GM20000 (cell line): Measurements from ENCODE around the gene CXCR6.

Experiments used
- DNase-seq: peaks from one replicate; pipeline ENCODE4 v3.0.0; 2012; ENCODE audit warnings: low spot score
- TF ChIP-seq, protein P1 (sequence below): IDR thresholded peaks from 2 replicates; pipeline ENCODE4 v1.5.1; 2012; ENCODE audit warnings: mild to moderate bottlenecking, control low read depth; ENCODE audit errors: extremely low read depth, missing control alignments

Gene CXCR6

DNA sequence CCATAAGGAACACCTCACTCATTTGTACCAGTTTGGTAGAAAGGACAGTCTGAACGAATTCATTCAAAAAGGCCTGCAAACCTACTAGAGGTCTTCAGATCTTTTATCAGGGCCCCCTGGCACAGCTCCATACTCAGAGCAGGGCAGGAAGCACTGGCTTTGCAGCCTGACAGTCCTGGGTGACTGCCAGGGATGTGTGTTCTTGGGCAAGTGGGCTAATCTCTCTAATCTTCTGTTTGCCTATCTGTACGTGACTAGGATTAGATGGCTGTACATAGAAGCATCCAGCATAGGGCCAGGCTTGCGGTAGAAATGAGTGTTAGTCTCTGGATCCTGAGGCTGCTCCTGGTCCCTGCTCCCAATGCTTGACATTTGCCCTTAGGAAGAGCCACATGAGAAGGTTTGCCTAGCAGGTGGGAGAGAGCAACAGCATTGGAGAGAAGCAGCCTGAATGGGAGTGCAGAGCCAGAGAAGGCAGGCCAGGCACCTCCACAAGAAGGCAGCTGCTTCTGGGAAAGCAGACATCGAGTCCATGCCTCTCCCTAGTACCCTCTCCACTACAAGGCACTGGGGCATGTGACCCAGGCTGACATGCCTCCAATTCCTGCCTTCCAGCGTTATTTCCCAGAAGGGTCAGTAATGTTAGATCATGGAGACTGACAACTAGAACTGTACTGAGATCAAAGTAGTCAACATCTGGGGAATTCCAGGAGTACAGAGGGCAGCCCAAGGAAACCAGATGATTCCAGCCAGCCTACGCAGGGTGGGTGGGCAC lies 1.0 kb upstream of the CXCR6 start:
- no peak for DNase-seq
- TF ChIP-seq, protein P1, sequence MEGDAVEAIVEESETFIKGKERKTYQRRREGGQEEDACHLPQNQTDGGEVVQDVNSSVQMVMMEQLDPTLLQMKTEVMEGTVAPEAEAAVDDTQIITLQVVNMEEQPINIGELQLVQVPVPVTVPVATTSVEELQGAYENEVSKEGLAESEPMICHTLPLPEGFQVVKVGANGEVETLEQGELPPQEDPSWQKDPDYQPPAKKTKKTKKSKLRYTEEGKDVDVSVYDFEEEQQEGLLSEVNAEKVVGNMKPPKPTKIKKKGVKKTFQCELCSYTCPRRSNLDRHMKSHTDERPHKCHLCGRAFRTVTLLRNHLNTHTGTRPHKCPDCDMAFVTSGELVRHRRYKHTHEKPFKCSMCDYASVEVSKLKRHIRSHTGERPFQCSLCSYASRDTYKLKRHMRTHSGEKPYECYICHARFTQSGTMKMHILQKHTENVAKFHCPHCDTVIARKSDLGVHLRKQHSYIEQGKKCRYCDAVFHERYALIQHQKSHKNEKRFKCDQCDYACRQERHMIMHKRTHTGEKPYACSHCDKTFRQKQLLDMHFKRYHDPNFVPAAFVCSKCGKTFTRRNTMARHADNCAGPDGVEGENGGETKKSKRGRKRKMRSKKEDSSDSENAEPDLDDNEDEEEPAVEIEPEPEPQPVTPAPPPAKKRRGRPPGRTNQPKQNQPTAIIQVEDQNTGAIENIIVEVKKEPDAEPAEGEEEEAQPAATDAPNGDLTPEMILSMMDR: no peak

DNA sequence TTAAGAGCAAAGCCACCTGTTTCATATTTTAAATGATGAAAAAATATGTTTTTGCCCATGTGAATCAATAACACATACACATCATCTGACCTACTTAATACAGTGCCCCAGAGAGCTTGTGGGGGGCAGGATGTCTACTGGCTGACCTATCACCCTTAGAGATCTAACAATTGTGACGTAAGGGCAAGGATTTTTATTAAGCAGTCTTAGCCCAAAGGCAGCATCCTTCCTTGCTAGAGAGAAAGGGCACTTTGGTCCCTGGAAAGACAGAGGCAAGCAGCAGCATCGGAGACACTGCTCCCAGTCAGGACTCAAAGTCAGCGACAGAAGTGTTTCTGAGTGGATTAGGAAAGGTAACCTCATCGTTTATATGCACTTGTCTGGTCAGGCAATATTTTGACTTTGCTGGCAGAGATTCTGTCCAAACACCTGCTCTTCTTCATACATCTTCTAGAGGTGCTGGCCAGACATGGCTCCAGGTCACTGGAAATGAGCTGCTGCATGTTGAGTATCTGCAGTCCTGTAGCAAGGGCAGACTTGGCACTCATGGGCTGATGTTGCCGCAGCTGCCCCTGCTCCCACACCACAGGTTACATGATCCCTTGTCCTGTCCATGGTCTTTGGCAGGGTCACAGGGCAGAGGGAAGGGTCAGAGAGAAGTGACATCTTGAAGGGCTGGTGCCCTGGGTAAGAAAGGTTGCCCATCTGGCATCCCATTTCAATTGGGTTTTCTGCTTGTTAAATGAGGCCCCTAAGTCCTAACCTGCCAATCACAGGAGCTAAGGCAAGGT lies 1.8 kb downstream of the CXCR6 start:
- no peak for DNase-seq
- TF ChIP-seq, protein P1: no peak

DNA sequence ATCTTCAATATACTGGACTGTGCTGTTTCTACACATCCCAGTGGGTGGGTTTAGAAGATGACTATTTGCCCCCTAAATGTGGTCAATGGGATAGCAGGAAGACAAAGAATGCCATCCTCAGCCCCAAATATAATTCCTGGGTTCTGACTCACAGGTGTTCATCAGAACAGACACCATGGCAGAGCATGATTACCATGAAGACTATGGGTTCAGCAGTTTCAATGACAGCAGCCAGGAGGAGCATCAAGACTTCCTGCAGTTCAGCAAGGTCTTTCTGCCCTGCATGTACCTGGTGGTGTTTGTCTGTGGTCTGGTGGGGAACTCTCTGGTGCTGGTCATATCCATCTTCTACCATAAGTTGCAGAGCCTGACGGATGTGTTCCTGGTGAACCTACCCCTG lies 3.0 kb downstream of the CXCR6 start:
- no peak for DNase-seq
- TF ChIP-seq, protein P1: peak; percentile 1

DNA sequence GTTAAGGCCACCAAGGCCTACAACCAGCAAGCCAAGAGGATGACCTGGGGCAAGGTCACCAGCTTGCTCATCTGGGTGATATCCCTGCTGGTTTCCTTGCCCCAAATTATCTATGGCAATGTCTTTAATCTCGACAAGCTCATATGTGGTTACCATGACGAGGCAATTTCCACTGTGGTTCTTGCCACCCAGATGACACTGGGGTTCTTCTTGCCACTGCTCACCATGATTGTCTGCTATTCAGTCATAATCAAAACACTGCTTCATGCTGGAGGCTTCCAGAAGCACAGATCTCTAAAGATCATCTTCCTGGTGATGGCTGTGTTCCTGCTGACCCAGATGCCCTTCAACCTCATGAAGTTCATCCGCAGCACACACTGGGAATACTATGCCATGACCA lies 3.6 kb downstream of the CXCR6 start:
- DNase-seq: no peak
- TF ChIP-seq, protein P1: no peak

DNA sequence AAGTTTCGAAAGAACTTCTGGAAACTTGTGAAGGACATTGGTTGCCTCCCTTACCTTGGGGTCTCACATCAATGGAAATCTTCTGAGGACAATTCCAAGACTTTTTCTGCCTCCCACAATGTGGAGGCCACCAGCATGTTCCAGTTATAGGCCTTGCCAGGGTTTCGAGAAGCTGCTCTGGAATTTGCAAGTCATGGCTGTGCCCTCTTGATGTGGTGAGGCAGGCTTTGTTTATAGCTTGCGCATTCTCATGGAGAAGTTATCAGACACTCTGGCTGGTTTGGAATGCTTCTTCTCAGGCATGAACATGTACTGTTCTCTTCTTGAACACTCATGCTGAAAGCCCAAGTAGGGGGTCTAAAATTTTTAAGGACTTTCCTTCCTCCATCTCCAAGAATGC lies 4.1 kb downstream of the CXCR6 start:
- TF ChIP-seq, protein P1: no peak

DNA sequence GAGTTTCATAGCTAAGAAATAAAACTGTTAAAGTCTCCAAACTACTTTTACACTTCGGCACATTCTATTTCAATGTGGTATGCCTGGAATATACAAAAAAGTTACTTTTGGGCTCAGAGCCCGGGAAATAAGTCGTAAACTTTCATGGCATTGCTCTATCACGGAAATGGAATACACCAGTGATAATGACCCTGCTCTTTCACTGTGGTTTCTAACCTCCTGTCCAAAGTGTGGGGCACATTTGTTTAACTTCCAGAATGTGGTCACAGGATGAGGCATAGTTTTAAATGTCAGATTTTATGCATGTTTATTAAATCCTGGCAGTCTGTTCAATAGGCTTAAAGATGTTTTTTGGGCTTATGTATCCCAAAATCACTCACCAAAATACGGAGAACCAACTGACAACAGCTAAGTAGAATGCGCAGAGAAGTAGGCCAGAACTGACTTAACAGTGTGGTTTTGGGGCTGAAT lies 5.1 kb downstream of the CXCR6 start:
- TF ChIP-seq, protein P1: no peak
- DNase-seq: no peak

More for the DNA sequence above, 4.1 kb downstream of the CXCR6 start:
- DNase-seq: no peak

DNA sequence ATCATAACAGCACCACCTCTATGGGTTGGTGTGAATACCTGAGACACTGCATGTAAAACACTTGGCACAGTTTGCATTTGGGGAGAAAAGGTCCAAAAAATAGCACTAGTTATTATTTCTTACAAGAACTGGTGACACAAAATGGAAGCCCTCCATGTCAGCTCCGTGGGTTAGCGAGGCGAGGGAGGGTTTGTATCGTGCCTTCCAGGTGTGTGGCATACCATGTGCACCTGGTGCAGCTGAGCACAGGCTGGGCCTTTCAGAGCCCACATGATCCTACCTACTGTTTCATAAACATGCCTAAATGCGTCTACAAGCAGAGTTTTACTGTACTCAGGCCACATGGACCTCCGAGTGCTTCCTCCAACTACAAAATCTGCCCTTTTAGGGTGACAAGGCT lies 5.6 kb downstream of the CXCR6 start:
- DNase-seq: no peak
- TF ChIP-seq, protein P1: no peak
